ENCODE measurements around the gene SLC12A7. TPM values are rescaled to one million over a fixed set of nuclear protein-coding genes. Genes with fewer than 3 reads are reported as not detected.

SLC12A7 gene
- total and polyA plus RNA-seq, 11 donors = 66.3 to 159 (median 128) TPM

DNA sequence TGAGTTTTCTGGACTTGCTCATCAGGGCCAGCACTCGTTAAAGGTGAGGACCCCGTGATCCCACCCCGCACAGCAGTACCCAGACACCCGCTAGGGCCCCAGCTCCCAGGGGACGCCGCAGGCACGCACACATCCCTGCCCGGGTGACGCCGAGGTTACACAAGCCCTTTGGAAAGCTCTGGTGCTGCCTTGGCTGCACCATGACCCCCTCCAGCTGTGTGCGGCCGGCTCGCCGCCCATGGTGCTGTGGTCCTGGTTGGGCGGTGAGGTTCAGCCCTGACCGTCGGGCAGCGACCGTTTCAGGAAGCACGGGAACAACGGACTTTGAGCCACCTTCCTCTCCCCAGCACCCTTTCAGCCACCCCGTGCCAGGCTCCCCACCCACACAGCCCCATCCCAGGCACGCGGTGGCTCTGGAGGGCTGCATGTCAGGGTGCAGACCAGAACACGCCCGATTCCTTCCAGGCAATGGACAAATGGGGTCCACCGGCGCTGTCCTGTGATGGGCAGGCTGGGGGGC is 7.5 kb upstream of the SLC12A7 start:
- peak in 1 of 5 donors; percentile 39 for DNase-seq
- TF ChIP-seq, protein P1, sequence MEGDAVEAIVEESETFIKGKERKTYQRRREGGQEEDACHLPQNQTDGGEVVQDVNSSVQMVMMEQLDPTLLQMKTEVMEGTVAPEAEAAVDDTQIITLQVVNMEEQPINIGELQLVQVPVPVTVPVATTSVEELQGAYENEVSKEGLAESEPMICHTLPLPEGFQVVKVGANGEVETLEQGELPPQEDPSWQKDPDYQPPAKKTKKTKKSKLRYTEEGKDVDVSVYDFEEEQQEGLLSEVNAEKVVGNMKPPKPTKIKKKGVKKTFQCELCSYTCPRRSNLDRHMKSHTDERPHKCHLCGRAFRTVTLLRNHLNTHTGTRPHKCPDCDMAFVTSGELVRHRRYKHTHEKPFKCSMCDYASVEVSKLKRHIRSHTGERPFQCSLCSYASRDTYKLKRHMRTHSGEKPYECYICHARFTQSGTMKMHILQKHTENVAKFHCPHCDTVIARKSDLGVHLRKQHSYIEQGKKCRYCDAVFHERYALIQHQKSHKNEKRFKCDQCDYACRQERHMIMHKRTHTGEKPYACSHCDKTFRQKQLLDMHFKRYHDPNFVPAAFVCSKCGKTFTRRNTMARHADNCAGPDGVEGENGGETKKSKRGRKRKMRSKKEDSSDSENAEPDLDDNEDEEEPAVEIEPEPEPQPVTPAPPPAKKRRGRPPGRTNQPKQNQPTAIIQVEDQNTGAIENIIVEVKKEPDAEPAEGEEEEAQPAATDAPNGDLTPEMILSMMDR (IDR thresholded peaks at IDR 0.05) = no peak
- no peak for TF ChIP-seq POLR2A (IDR thresholded peaks at IDR 0.05)
- H3K27me3 ChIP-seq = no peaks in the 10 kb centered on the region
- no peaks in the 10 kb centered on the region for H3K9me3 ChIP-seq
- WGBS, 4 donors = 81 to 95% (median 91%) methylated on average over 18 to 28 of the region's 28 CpGs
- no peaks in the 10 kb centered on the region for H3K36me3 ChIP-seq
- no peak for ATAC-seq
- intact Hi-C loops (cut with DNase I) = no loop called here
- peaks cover 0 to 62% (median 39%) of the 10 kb centered on the region in 12 donors for H3K4me1 ChIP-seq
- peak overlapping the region in 4 of 12 donors; percentile 51 to 81 (median 64) for H3K27ac ChIP-seq
- no peak overlapping the region for H3K4me3 ChIP-seq

GRCh38 chr5:1118738-1119137 is 6.9 kb upstream of the SLC12A7 start:
- Histone ChIP-seq H3K4me1 (peaks cover 0 to 55% (median 33%) of the 10 kb centered on the region in 12 donors), H3K4me3 (no peak overlapping the region), H3K27ac (peak overlapping the region in 11 of 12 donors; percentile 1 to 81 (median 51)), H3K36me3 (no peaks in the 10 kb centered on the region), H3K27me3 (no peaks in the 10 kb centered on the region), H3K9me3 (no peaks in the 10 kb centered on the region)
- TF ChIP-seq, protein P1 (IDR thresholded peaks at IDR 0.05) = no peak
- no peak for TF ChIP-seq POLR2A (IDR thresholded peaks at IDR 0.05)
- DNase-seq = peak in 3 of 5 donors; percentile 64 to 81 (median 77)
- ATAC-seq = peak in 3 of 4 donors; percentile 23 to 52 (median 44)
- WGBS, 4 donors = 40 to 78% (median 56%) methylated on average over 4 to 15 of the region's 15 CpGs
- intact Hi-C loops (cut with DNase I) = no loop called here

DNA sequence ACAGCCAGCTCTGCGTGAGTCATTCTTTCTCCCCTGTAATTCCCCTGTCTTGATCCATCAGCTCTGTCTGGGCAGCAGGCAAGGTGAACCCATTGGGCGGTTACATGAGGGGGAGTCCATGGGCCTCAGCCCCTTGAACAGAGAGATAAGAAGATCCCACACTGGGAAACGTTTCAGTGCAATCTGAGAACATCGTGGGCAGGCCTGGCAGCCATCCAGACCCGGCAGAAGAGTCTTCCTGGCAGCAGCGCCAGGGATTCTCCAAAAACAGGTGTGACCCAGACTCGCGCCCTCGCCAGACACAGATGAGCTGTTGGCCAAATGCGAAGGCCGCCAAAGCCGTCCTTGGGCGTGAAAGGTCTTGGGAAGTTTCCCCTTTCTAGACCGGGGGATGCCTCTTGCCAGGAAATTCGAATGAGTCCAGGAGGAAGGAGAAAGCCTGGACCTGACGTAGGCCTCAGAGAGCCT is 6.4 kb upstream of the SLC12A7 start:
- 30 to 40% (median 36%) methylated on average over 16 of the region's 16 CpGs for WGBS, 4 donors
- intact Hi-C loops (cut with DNase I) = no loop called here
- Histone ChIP-seq H3K27me3 (no peaks in the 10 kb centered on the region), H3K4me3 (no peak overlapping the region), H3K4me1 (peaks cover 0 to 51% (median 29%) of the 10 kb centered on the region in 12 donors), H3K9me3 (no peaks in the 10 kb centered on the region), H3K27ac (peak overlapping the region in 11 of 12 donors; percentile 1 to 81 (median 51)), H3K36me3 (no peaks in the 10 kb centered on the region)
- peak in 2 of 5 donors; percentile 70 to 77 for DNase-seq
- ATAC-seq = peak in 1 of 4 donors; percentile 38
- TF ChIP-seq, protein P1 (IDR thresholded peaks at IDR 0.05) = no peak
- no peak for TF ChIP-seq POLR2A (IDR thresholded peaks at IDR 0.05)

DNA sequence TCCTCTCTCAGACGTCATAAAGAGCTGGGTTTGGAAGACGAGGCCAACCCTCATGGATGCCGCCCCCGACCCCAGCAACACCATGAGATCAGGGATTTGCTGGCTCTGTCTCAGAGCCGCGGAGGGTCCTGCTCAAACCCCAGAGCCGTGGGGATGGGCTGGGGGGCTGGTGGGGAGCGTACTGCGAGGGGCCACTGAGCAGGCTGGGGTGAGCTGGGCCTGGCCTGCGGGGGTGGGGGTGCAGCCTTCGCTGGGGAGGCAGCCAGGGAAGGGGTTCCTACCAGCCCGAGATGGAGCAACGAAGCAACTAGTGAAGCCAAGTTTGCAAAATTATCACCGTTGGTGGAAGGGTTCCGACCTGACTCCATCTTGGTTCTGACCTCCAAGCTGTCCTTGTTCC is 5.1 kb upstream of the SLC12A7 start:
- 91 to 97% (median 96%) methylated on average over 8 to 15 of the region's 15 CpGs for WGBS, 4 donors
- H3K27ac ChIP-seq = no peak overlapping the region
- peaks cover 0 to 39% (median 21%) of the 10 kb centered on the region in 12 donors for H3K4me1 ChIP-seq
- TF ChIP-seq, protein P1 (IDR thresholded peaks at IDR 0.05) = no peak
- no peak for TF ChIP-seq POLR2A (IDR thresholded peaks at IDR 0.05)
- intact Hi-C loops (cut with DNase I) = no loop called here
- DNase-seq = no peak
- ATAC-seq = no peak
- no peaks in the 10 kb centered on the region for H3K9me3 ChIP-seq
- H3K4me3 ChIP-seq = no peak overlapping the region
- H3K27me3 ChIP-seq = no peaks in the 10 kb centered on the region
- H3K36me3 ChIP-seq = no peaks in the 10 kb centered on the region

Data from heart left ventricle (tissue), 16 donors.